IMR-90 (cell line): Measurements from ENCODE around the gene TOMM40L. TPM values are rescaled to one million over a fixed set of nuclear protein-coding genes. Genes with fewer than 3 reads are reported as not detected.

Source experiments
- ATAC-seq: fragments of 200-7000 bp; cut with Tn5 transposase; 2 replicates; pipeline ENCODE4 v1.9.1; 2020; ENCODE audit warnings: low read depth, mild to moderate bottlenecking, moderate library complexity
- BruUV-seq: library from RNA; stranded (reverse); fragments of 400-500 nt; replicated peaks from 2 replicates; lab custom pipeline; 2021; lab: Mats Ljungman, UMichigan
- CTCF ChIA-PET: fragments of 300-600 bp; formaldehyde crosslinking; extraction: SDS; loops from one replicate; lab custom pipeline; 2021; ENCODE audit warnings: antibody characterized with exemption; lab: Yijun Ruan, JAX
- POLR2A ChIA-PET: fragments of 300-600 bp; sonication (Branson Sonifier 250); formaldehyde crosslinking; loops from one replicate; lab custom pipeline; 2022; ENCODE audit warnings: antibody characterized with exemption; ENCODE audit not compliant: unreplicated experiment; lab: Charles Lee
- DNase-seq: peaks from one replicate; pipeline ENCODE4 v3.0.0; 2013
- H2AFZ ChIP-seq: replicated peaks from 2 replicates; pipeline ENCODE3; 2013; ENCODE audit warnings: low read length, mild to moderate bottlenecking; ENCODE audit not compliant: poor library complexity
- H2AK5ac ChIP-seq: 2 replicates; pipeline ENCODE4 v1.6.1; 2013; ENCODE audit warnings: low read depth, low read length, inconsistent platforms
- H2AK9ac ChIP-seq: replicated peaks from 2 replicates; pipeline ENCODE3; 2013; ENCODE audit warnings: mild to moderate bottlenecking, low read depth, low read length, moderate library complexity; ENCODE audit not compliant: poor library complexity
- H2BK120ac ChIP-seq: 2 replicates; pipeline ENCODE4 v1.6.1; 2013; ENCODE audit warnings: low read depth, low read length, inconsistent platforms
- H2BK15ac ChIP-seq: 3 replicates; pipeline ENCODE4 v1.6.1; 2013; ENCODE audit warnings: low read depth, low read length, inconsistent platforms
- H2BK20ac ChIP-seq: 2 replicates; pipeline ENCODE4 v1.6.1; 2013; ENCODE audit warnings: low read depth, mild to moderate bottlenecking, inconsistent platforms, low read length, moderate library complexity
- H2BK5ac ChIP-seq: 2 replicates; pipeline ENCODE4 v1.6.1; 2013; ENCODE audit warnings: mild to moderate bottlenecking, low read depth, low read length, inconsistent platforms; ENCODE audit not compliant: poor library complexity, severe bottlenecking
- H3K14ac ChIP-seq: replicated peaks from 2 replicates; pipeline ENCODE4 v1.6.1; 2013; ENCODE audit warnings: low read depth, low read length, inconsistent platforms
- H3K18ac ChIP-seq: 2 replicates; pipeline ENCODE4 v1.6.1; 2013; ENCODE audit warnings: low read depth, low read length, control low read depth
- H3K23ac ChIP-seq: 2 replicates; pipeline ENCODE4 v1.6.1; 2013; ENCODE audit warnings: low read depth, low read length, inconsistent platforms
- H3K27ac ChIP-seq: 2 replicates; pipeline ENCODE4 v1.5.1; 2013; ENCODE audit warnings: mild to moderate bottlenecking, control low read depth, low read length; ENCODE audit not compliant: insufficient read depth
- H3K27me3 ChIP-seq: 2 replicates; pipeline ENCODE4 v1.6.1; 2013; ENCODE audit warnings: low read length; ENCODE audit not compliant: control insufficient read depth, insufficient read depth
- H3K36me3 ChIP-seq: 2 replicates; pipeline ENCODE4 v1.6.1; 2013; ENCODE audit warnings: low read length, mixed read lengths; ENCODE audit not compliant: control insufficient read depth, insufficient read depth
- H3K4ac ChIP-seq: 2 replicates; pipeline ENCODE4 v1.6.1; 2013; ENCODE audit warnings: low read depth, low read length, inconsistent platforms
- H3K4me1 ChIP-seq: 2 replicates; pipeline ENCODE4 v1.6.1; 2013; ENCODE audit warnings: low read length, mixed read lengths; ENCODE audit not compliant: control insufficient read depth, insufficient read depth
- H3K4me2 ChIP-seq: 2 replicates; pipeline ENCODE4 v1.6.1; 2013; ENCODE audit warnings: low read depth, mild to moderate bottlenecking, control low read depth, low read length, moderate library complexity
- H3K4me3 ChIP-seq: 2 replicates; pipeline ENCODE4 v1.5.1; 2013; ENCODE audit warnings: low read depth, mild to moderate bottlenecking, control low read depth, low read length, moderate library complexity; ENCODE audit not compliant: insufficient read depth
- H3K56ac ChIP-seq: 2 replicates; pipeline ENCODE4 v1.6.1; 2013; ENCODE audit warnings: low read length, inconsistent platforms; ENCODE audit not compliant: insufficient read depth; ENCODE audit errors: extremely low read depth
- H3K79me1 ChIP-seq, 2 experiments: 2 replicates each; pipeline ENCODE4 v1.6.1; 2013; ENCODE audit warnings: low read length in 2 of 2, inconsistent platforms in 1 of 2, low read depth in 1 of 2
- H3K9ac ChIP-seq: 2 replicates; pipeline ENCODE4 v1.6.1; 2013; ENCODE audit warnings: low read depth, low read length, control low read depth
- H3K9me1 ChIP-seq: 2 replicates; pipeline ENCODE4 v1.6.1; 2013; ENCODE audit warnings: low read length, inconsistent platforms; ENCODE audit not compliant: insufficient read depth
- H3K9me3 ChIP-seq: 2 replicates; pipeline ENCODE4 v1.6.1; 2013; ENCODE audit warnings: low read length; ENCODE audit not compliant: control insufficient read depth, insufficient read depth
- H4K20me1 ChIP-seq: 2 replicates; pipeline ENCODE4 v1.6.1; 2013; ENCODE audit warnings: low read length, inconsistent platforms; ENCODE audit not compliant: insufficient read depth
- H4K5ac ChIP-seq: 2 replicates; pipeline ENCODE4 v1.6.1; 2013; ENCODE audit warnings: mild to moderate bottlenecking, low read depth, low read length, control low read depth
- H4K8ac ChIP-seq, 2 experiments: 2 replicates each; pipeline ENCODE4 v1.6.1; 2013; ENCODE audit warnings: low read depth in 2 of 2, low read length in 2 of 2, control low read depth in 1 of 2, inconsistent platforms in 1 of 2
- H4K91ac ChIP-seq: 2 replicates; pipeline ENCODE4 v1.6.1; 2013; ENCODE audit warnings: low read depth, low read length, inconsistent platforms; ENCODE audit not compliant: insufficient read depth
- MAZ ChIP-seq: IDR thresholded peaks from 2 replicates; pipeline ENCODE4 v1.6.1; 2012; ENCODE audit warnings: low read depth, mild to moderate bottlenecking, low read length, improper control_type of control experiment, moderate library complexity, borderline replicate concordance
- MXI1 ChIP-seq: IDR thresholded peaks from 2 replicates; pipeline ENCODE4 v1.6.1; 2012; ENCODE audit warnings: low read depth, mild to moderate bottlenecking, low read length, moderate library complexity, borderline replicate concordance
- RAD21 ChIP-seq: IDR thresholded peaks from 2 replicates; pipeline ENCODE4 v1.6.1; 2012; ENCODE audit warnings: low read length, improper control_type of control experiment
- SMC3 ChIP-seq: fragments of 150-350 bp; IDR thresholded peaks from 2 replicates; pipeline ENCODE4 v1.6.1; 2016; ENCODE audit warnings: low read depth, mild to moderate bottlenecking, antibody characterized with exemption, low read length, moderate library complexity
- WGBS, 2 experiments: methylation state at CpG; one replicate each; pipeline versions ENCODE4 v1.1.5 to v1.1.7; 2013; ENCODE audit warnings: missing lambda C conversion rate in 2 of 2; ENCODE audit not compliant: insufficient read length in 1 of 2; ENCODE audit errors: extremely low coverage in 2 of 2; 5-methylcytosine and 5-hydroxymethylcytosine counted together
- dilution Hi-C: fragments of 300-500 bp; cut with HindIII; formaldehyde crosslinking; loops from one replicate; pipeline ENCODE4 v1.14.3; 2018; ENCODE audit warnings: low sequenced_read_pairs; ENCODE audit not compliant: unreplicated experiment
- in situ Hi-C: fragments of 300-500 bp; cut with MboI; formaldehyde crosslinking; loops from 3 replicates; pipeline ENCODE4 v1.14.3; 2019; ENCODE audit warnings: low sequenced_read_pairs, inconsistent platforms, mixed read lengths
- intact Hi-C: fragments of 100-400 bp; cut with micrococcal nuclease; formaldehyde crosslinking; loops from 2 replicates; pipeline ENCODE4 v1.10.0; 2022
- polyA plus RNA-seq, 3 experiments: library from polyadenylated mRNA; depleted of rRNA; stranded (reverse); fragments of >200 nt; gene quantifications; 2 replicates each; pipeline ENCODE4 v1.2.3, GENCODE V29; 2012; ENCODE audit warnings: low replicate concordance in 1 of 3
- total RNA-seq: library from RNA; depleted of rRNA; stranded (reverse); fragments of >200 nt; gene quantifications from 2 replicates; pipeline ENCODE4 v1.2.3, GENCODE V29; 2012
- TF ChIP-seq, protein P1 (sequence below): conservative IDR thresholded peaks from 2 replicates; pipeline ENCODE4 v1.5.1; 2012; ENCODE audit warnings: mild to moderate bottlenecking, low read depth, low read length, improper control_type of control experiment

Gene TOMM40L
- total and polyA plus RNA-seq, 2 of the 4 experiments (the other 2 are of a cell fraction) = 7.7 to 12.5 TPM

DNA sequence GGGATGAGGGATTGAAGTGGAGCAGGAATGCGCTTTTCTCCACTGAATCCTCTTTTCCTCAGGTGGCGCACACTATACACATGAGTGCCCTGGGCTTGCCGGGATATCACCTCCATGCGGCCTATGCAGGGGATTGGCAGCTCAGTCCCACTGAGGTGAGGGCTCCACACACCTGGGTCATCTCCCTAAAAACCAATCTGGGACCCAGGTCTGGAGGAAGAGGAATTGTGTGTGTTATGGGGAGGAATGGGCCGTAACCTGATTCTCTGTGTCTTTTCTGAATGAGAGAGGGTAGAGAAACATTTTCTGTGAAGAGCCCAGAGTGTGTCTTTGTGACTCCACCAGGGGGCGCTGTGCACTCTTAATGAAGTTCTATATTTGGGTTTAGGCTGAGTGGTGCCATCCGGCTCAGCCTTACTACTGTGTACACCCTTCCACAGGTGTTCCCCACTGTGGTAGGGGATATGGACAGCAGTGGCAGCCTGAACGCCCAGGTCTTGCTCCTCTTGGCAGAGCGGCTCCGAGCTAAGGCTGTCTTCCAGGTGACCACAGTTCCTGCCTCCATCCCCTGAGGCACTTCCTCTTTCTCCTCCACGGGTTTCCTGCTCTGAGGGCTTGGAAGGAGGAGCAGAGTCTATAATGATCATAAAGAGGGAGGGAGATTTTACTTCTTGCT lies 1.5 kb downstream of the TOMM40L start:
- H2AK9ac ChIP-seq = peak overlapping the region; percentile 97
- H3K9me1 ChIP-seq = peaks cover 8% of the 10 kb centered on the region; the same call in 1 of the 2 replicates
- H2BK5ac ChIP-seq = no peak overlapping the region
- BruUV-seq = no TSS peak
- no peak overlapping the region for H3K4ac ChIP-seq
- in situ Hi-C loops (loop anchor here (5.0 kb wide), 2 partner anchors 65 to 155 kb away; no protein-coding TSS in a partner anchor), dilution Hi-C loops (no loop called here), intact Hi-C loops (loop anchor here (1.0 kb wide), 2 partner anchors 64 to 155 kb away; no protein-coding TSS in a partner anchor)
- no peaks in the 10 kb centered on the region for H4K20me1 ChIP-seq
- H3K14ac ChIP-seq = no peak overlapping the region
- no peak overlapping the region for H3K27ac ChIP-seq
- no peak overlapping the region for H2BK15ac ChIP-seq
- H2BK20ac ChIP-seq = no peak overlapping the region
- H2BK120ac ChIP-seq = no peak overlapping the region
- H4K8ac ChIP-seq = peak overlapping the region in 1 of 2 experiments; percentile 11; a peak in 1 of 4 replicates
- H2AK5ac ChIP-seq = no peak overlapping the region
- H3K36me3 ChIP-seq = peaks cover 19% of the 10 kb centered on the region
- no peak overlapping the region for H3K23ac ChIP-seq
- no peak overlapping the region for H3K56ac ChIP-seq
- H3K27me3 ChIP-seq = no peaks in the 10 kb centered on the region; the same call in 1 of the 2 replicates
- H4K91ac ChIP-seq = no peak overlapping the region
- H3K9ac ChIP-seq = no peak overlapping the region
- peak overlapping the region; percentile 82 for H2AFZ ChIP-seq
- H3K4me2 ChIP-seq = peak overlapping the region; percentile 40; the same call in 1 of the 2 replicates
- H3K9me3 ChIP-seq = no peaks in the 10 kb centered on the region
- ATAC-seq = peak; percentile 47
- CTCF ChIA-PET = interaction anchor here (0.6 to 3.2 kb wide), 5 partner anchors 10 to 76 kb away, joined by 3 to 19 read pairs (median 4); partner anchors contain the start of genes ADAMTS4 and NDUFS2
- H3K4me3 ChIP-seq = no peak overlapping the region
- H4K5ac ChIP-seq = no peak overlapping the region
- no CpG with 5 or more reads among the region's 11 CpGs for WGBS, 2 experiments
- peak; percentile 69 for DNase-seq
- POLR2A ChIA-PET = no interaction called here
- H3K4me1 ChIP-seq = peaks cover 9% of the 10 kb centered on the region; the same call in 1 of the 2 replicates
- peaks cover 9 to 17% of the 10 kb centered on the region in 2 experiments; a peak in 3 of 4 replicates for H3K79me1 ChIP-seq
- no peak for TF ChIP-seq MAZ
- TF ChIP-seq MXI1 = no peak
- peak; percentile 84 for TF ChIP-seq SMC3
- TF ChIP-seq, protein P1, sequence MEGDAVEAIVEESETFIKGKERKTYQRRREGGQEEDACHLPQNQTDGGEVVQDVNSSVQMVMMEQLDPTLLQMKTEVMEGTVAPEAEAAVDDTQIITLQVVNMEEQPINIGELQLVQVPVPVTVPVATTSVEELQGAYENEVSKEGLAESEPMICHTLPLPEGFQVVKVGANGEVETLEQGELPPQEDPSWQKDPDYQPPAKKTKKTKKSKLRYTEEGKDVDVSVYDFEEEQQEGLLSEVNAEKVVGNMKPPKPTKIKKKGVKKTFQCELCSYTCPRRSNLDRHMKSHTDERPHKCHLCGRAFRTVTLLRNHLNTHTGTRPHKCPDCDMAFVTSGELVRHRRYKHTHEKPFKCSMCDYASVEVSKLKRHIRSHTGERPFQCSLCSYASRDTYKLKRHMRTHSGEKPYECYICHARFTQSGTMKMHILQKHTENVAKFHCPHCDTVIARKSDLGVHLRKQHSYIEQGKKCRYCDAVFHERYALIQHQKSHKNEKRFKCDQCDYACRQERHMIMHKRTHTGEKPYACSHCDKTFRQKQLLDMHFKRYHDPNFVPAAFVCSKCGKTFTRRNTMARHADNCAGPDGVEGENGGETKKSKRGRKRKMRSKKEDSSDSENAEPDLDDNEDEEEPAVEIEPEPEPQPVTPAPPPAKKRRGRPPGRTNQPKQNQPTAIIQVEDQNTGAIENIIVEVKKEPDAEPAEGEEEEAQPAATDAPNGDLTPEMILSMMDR = peak; percentile 80
- peak; percentile 61 for TF ChIP-seq RAD21
- no peak overlapping the region for H3K18ac ChIP-seq
